ENCODE results near the gene RECK.

The RECK gene

GRCh38 chr9:36053971-36054370 is 17.3 kb downstream of the RECK start:
- H3K9me3 ChIP-seq (ENCODE audit: control extremely low read depth in 1 of 5, control insufficient read depth in 4 of 5, insufficient read depth in 2 of 5, low read depth in 1 of 5, low read length in 4 of 5), result no peaks in the 10 kb centered on the region
- DNase-seq, result no peak
- no peak overlapping the region for H3K27ac ChIP-seq (ENCODE audit: insufficient read depth in 1 of 2, low read depth in 1 of 2, low read length in 2 of 2, poor library complexity in 1 of 2, severe bottlenecking in 2 of 2)
- WGBS (ENCODE audit: insufficient coverage), result 56% methylated on average over 1 of the region's 3 CpGs
- CTCF ChIA-PET, result no interaction called here
- POLR2A ChIA-PET, result interaction anchor here (0.6 kb wide), 1 partner anchor 1458 kb away, joined by 3 read pairs; no protein-coding TSS in a partner anchor
- H3K36me3 ChIP-seq (ENCODE audit: control insufficient read depth in 4 of 4, insufficient read depth in 4 of 4, low read length in 3 of 4), result no peaks in the 10 kb centered on the region
- no peaks in the 10 kb centered on the region for H3K4me1 ChIP-seq (ENCODE audit: control extremely low read depth in 1 of 4, control insufficient read depth in 4 of 4, insufficient read depth in 4 of 4, low read length in 3 of 4)
- no peaks in the 10 kb centered on the region for H3K27me3 ChIP-seq (replicated peaks in 2 of 5; ENCODE audit: control insufficient read depth in 4 of 5, insufficient read depth in 5 of 5, low read length in 4 of 5)
- H3K4me3 ChIP-seq (ENCODE audit: control insufficient read depth in 1 of 7, extremely low read depth in 1 of 7, insufficient read depth in 4 of 7, low read depth in 2 of 7, low read length in 6 of 7), result no peak overlapping the region

- peaks cover 0 to 7% (median 3%) of the 10 kb centered on the region in 4 experiments for H3K36me3 ChIP-seq (ENCODE audit: control insufficient read depth in 4 of 4, insufficient read depth in 4 of 4, low read length in 3 of 4)
- no peaks in the 10 kb centered on the region for H3K4me1 ChIP-seq (ENCODE audit: control extremely low read depth in 1 of 4, control insufficient read depth in 4 of 4, insufficient read depth in 4 of 4, low read length in 3 of 4)
- no peak overlapping the region for H3K4me3 ChIP-seq (ENCODE audit: control insufficient read depth in 1 of 7, extremely low read depth in 1 of 7, insufficient read depth in 4 of 7, low read depth in 2 of 7, low read length in 6 of 7)
- H3K9me3 ChIP-seq (ENCODE audit: control extremely low read depth in 1 of 5, control insufficient read depth in 4 of 5, insufficient read depth in 2 of 5, low read depth in 1 of 5, low read length in 4 of 5), result no peaks in the 10 kb centered on the region
- no peaks in the 10 kb centered on the region for H3K27me3 ChIP-seq (replicated peaks in 2 of 5; ENCODE audit: control insufficient read depth in 4 of 5, insufficient read depth in 5 of 5, low read length in 4 of 5)
- CTCF ChIA-PET, result interaction anchor here (0.9 to 1.5 kb wide), 2 partner anchors 31 to 46 kb away, joined by 3 read pairs; no protein-coding TSS in a partner anchor
- no peak overlapping the region for H3K27ac ChIP-seq (ENCODE audit: insufficient read depth in 1 of 2, low read depth in 1 of 2, low read length in 2 of 2, poor library complexity in 1 of 2, severe bottlenecking in 2 of 2)
- POLR2A ChIA-PET, result interaction anchor here (0.6 kb wide), 1 partner anchor 142 kb away, joined by 6 read pairs; no protein-coding TSS in a partner anchor
- no peak for DNase-seq
- no CpG with 5 or more reads among the region's 3 CpGs for WGBS (ENCODE audit: insufficient coverage)
Measured at GRCh38 chr9:36056896-36057295, 20.2 kb downstream of the RECK start.

- H3K27me3 ChIP-seq (replicated peaks in 2 of 5; ENCODE audit: control insufficient read depth in 4 of 5, insufficient read depth in 5 of 5, low read length in 4 of 5), result no peaks in the 10 kb centered on the region
- WGBS (ENCODE audit: insufficient coverage), result 100% methylated on average over 2 of the region's 2 CpGs
- H3K9me3 ChIP-seq (ENCODE audit: control extremely low read depth in 1 of 5, control insufficient read depth in 4 of 5, insufficient read depth in 2 of 5, low read depth in 1 of 5, low read length in 4 of 5), result no peaks in the 10 kb centered on the region
- no peak overlapping the region for H3K27ac ChIP-seq (ENCODE audit: insufficient read depth in 1 of 2, low read depth in 1 of 2, low read length in 2 of 2, poor library complexity in 1 of 2, severe bottlenecking in 2 of 2)
- H3K4me1 ChIP-seq (ENCODE audit: control extremely low read depth in 1 of 4, control insufficient read depth in 4 of 4, insufficient read depth in 4 of 4, low read length in 3 of 4), result peaks cover 0 to 2% (median 0%) of the 10 kb centered on the region in 4 experiments
- ChIA-PET POLR2A (no interaction called here), CTCF (interaction anchor here (0.8 to 1.4 kb wide), 4 partner anchors 22 to 56 kb away, joined by 3 to 4 read pairs (median 4); no protein-coding TSS in a partner anchor)
- peaks cover 5 to 22% (median 12%) of the 10 kb centered on the region in 4 experiments for H3K36me3 ChIP-seq (ENCODE audit: control insufficient read depth in 4 of 4, insufficient read depth in 4 of 4, low read length in 3 of 4)
- no peak for DNase-seq
- no peak overlapping the region for H3K4me3 ChIP-seq (ENCODE audit: control insufficient read depth in 1 of 7, extremely low read depth in 1 of 7, insufficient read depth in 4 of 7, low read depth in 2 of 7, low read length in 6 of 7)
Measured at GRCh38 chr9:36063804-36064447, 27.2 kb downstream of the RECK start.

GRCh38 chr9:36064448-36065037 is 27.8 kb downstream of the RECK start:
- WGBS (ENCODE audit: insufficient coverage), result no CpG with 5 or more reads among the region's 1 CpG
- DNase-seq, result no peak
- Histone ChIP-seq H3K4me3 (ENCODE audit: control insufficient read depth in 1 of 7, extremely low read depth in 1 of 7, insufficient read depth in 4 of 7, low read depth in 2 of 7, low read length in 6 of 7) (no peak overlapping the region), H3K36me3 (ENCODE audit: control insufficient read depth in 4 of 4, insufficient read depth in 4 of 4, low read length in 3 of 4) (peaks cover 5 to 22% (median 12%) of the 10 kb centered on the region in 4 experiments), H3K4me1 (ENCODE audit: control extremely low read depth in 1 of 4, control insufficient read depth in 4 of 4, insufficient read depth in 4 of 4, low read length in 3 of 4) (peaks cover 0 to 2% (median 0%) of the 10 kb centered on the region in 4 experiments), H3K27me3 (replicated peaks in 2 of 5; ENCODE audit: control insufficient read depth in 4 of 5, insufficient read depth in 5 of 5, low read length in 4 of 5) (no peaks in the 10 kb centered on the region), H3K9me3 (ENCODE audit: control extremely low read depth in 1 of 5, control insufficient read depth in 4 of 5, insufficient read depth in 2 of 5, low read depth in 1 of 5, low read length in 4 of 5) (no peaks in the 10 kb centered on the region), H3K27ac (ENCODE audit: insufficient read depth in 1 of 2, low read depth in 1 of 2, low read length in 2 of 2, poor library complexity in 1 of 2, severe bottlenecking in 2 of 2) (no peak overlapping the region)
- CTCF ChIA-PET, result interaction anchor here (0.9 to 1.4 kb wide), 2 partner anchors 24 to 39 kb away, joined by 3 to 4 read pairs; no protein-coding TSS in a partner anchor
- POLR2A ChIA-PET, result no interaction called here

- Histone ChIP-seq H3K27ac (ENCODE audit: insufficient read depth in 1 of 2, low read depth in 1 of 2, low read length in 2 of 2, poor library complexity in 1 of 2, severe bottlenecking in 2 of 2) (no peak overlapping the region), H3K4me3 (ENCODE audit: control insufficient read depth in 1 of 7, extremely low read depth in 1 of 7, insufficient read depth in 4 of 7, low read depth in 2 of 7, low read length in 6 of 7) (no peak overlapping the region), H3K9me3 (ENCODE audit: control extremely low read depth in 1 of 5, control insufficient read depth in 4 of 5, insufficient read depth in 2 of 5, low read depth in 1 of 5, low read length in 4 of 5) (no peaks in the 10 kb centered on the region), H3K4me1 (ENCODE audit: control extremely low read depth in 1 of 4, control insufficient read depth in 4 of 4, insufficient read depth in 4 of 4, low read length in 3 of 4) (peaks cover 0 to 7% (median 3%) of the 10 kb centered on the region in 4 experiments), H3K27me3 (replicated peaks in 2 of 5; ENCODE audit: control insufficient read depth in 4 of 5, insufficient read depth in 5 of 5, low read length in 4 of 5) (no peaks in the 10 kb centered on the region), H3K36me3 (ENCODE audit: control insufficient read depth in 4 of 4, insufficient read depth in 4 of 4, low read length in 3 of 4) (peaks cover 0 to 9% (median 4%) of the 10 kb centered on the region in 4 experiments)
- CTCF ChIA-PET, result interaction anchor here (0.7 to 2.3 kb wide), 6 partner anchors 12 to 115 kb away, joined by 3 to 17 read pairs (median 3); no protein-coding TSS in a partner anchor
- WGBS (ENCODE audit: insufficient coverage), result no CpG with 5 or more reads among the region's 1 CpG
- POLR2A ChIA-PET, result no interaction called here
- DNase-seq, result no peak
Measured at GRCh38 chr9:36074055-36074454, 37.3 kb downstream of the RECK start.

GRCh38 chr9:36074870-36075532 is 38.3 kb downstream of the RECK start:
- Histone ChIP-seq H3K4me1 (ENCODE audit: control extremely low read depth in 1 of 4, control insufficient read depth in 4 of 4, insufficient read depth in 4 of 4, low read length in 3 of 4) (peaks cover 0 to 7% (median 3%) of the 10 kb centered on the region in 4 experiments), H3K27ac (ENCODE audit: insufficient read depth in 1 of 2, low read depth in 1 of 2, low read length in 2 of 2, poor library complexity in 1 of 2, severe bottlenecking in 2 of 2) (no peak overlapping the region), H3K4me3 (ENCODE audit: control insufficient read depth in 1 of 7, extremely low read depth in 1 of 7, insufficient read depth in 4 of 7, low read depth in 2 of 7, low read length in 6 of 7) (no peak overlapping the region), H3K27me3 (replicated peaks in 2 of 5; ENCODE audit: control insufficient read depth in 4 of 5, insufficient read depth in 5 of 5, low read length in 4 of 5) (no peaks in the 10 kb centered on the region), H3K36me3 (ENCODE audit: control insufficient read depth in 4 of 4, insufficient read depth in 4 of 4, low read length in 3 of 4) (peaks cover 0 to 9% (median 4%) of the 10 kb centered on the region in 4 experiments), H3K9me3 (ENCODE audit: control extremely low read depth in 1 of 5, control insufficient read depth in 4 of 5, insufficient read depth in 2 of 5, low read depth in 1 of 5, low read length in 4 of 5) (no peaks in the 10 kb centered on the region)
- WGBS (ENCODE audit: insufficient coverage), result 50% methylated on average over 1 of the region's 2 CpGs
- ChIA-PET POLR2A (no interaction called here), CTCF (interaction anchor here (1.2 to 2.3 kb wide), 6 partner anchors 21 to 114 kb away, joined by 3 to 17 read pairs (median 3); no protein-coding TSS in a partner anchor)
- DNase-seq, result peak in 2 of 3 donors; percentile 4 to 16
